ENCODE results near the gene DLX3.

- TF ChIP-seq CTCF (IDR thresholded peaks at IDR 0.05) (no peak), POLR2A (IDR thresholded peaks at IDR 0.05) (no peak)
Measured at GRCh38 chr17:49946208-49946607, 48.8 kb downstream of the DLX3 start.

Measured in body of pancreas (tissue), 4 donors.